ENCODE data around the gene SHOC1. TPM values are rescaled to one million over a fixed set of nuclear protein-coding genes. Genes with fewer than 3 reads are reported as not detected.

SHOC1 gene
- total RNA-seq (2022; extraction: Qiagen RNA extraction; ENCODE audit: low read depth) = 0.01 TPM in 1 of 5 replicates, not detected in the others

DNA sequence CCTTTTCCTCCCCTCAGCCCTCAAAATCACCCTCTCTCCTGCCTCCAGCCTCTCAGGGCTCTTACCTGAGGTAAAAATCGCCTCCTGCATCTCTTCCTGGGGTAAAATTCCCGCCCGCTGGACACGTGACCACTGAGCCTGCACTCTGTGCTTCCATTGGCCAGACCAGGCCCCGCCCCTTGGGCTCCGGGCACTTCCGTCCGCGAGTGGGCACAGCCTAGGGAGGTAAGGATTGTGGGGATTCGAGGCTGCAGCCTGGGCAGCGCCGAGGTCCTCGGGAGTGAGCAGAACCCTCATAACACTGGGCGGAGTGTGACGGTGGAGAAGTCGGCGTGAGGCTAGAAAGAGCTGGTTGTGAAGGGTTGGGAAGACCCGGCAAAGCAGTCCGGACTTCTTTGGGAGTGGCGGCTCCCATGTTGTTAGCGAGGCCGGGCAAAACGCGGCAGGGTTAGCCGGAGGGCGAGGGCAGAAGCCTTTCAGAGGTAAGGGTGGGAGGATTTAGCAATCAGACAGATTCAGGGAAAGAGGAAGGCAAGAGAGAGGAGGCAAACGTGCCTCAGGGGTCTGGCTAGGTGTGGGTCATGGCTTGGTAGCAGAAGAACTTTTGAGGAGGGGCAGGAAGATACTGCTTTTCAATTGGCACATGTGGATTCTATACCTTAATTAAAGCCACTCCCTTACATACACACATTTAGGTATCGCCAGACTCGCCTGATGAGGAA lies at the start of gene SHOC1:
Gene SHOC1 (minus strand): TSS at position 103 of the 722 bp plus-strand sequence. CDS start 3,519 bp downstream, outside the sequence.

Other genes starting within 250 kb of the SHOC1 start
- gene PTGR1, start 195.3 kb downstream of the SHOC1 start, total RNA-seq (2022; extraction: Qiagen RNA extraction; ENCODE audit: low read depth) = 362 to 407 TPM (median 392 TPM) in 5 replicates
- 10.4 to 13.0 TPM (median 11.0 TPM) in 5 replicates for gene DNAJC25, start 163.6 kb downstream of the SHOC1 start, total RNA-seq (2022; extraction: Qiagen RNA extraction; ENCODE audit: low read depth)
- gene GNG10, start 133.3 kb downstream of the SHOC1 start, total RNA-seq (2022; extraction: Qiagen RNA extraction; ENCODE audit: low read depth) = 43.9 to 72.0 TPM (median 67.2 TPM) in 5 replicates
- 16.3 to 22.7 TPM (median 17.8 TPM) in 5 replicates for gene UGCG, start 101.9 kb upstream of the SHOC1 start, total RNA-seq (2022; extraction: Qiagen RNA extraction; ENCODE audit: low read depth)

All from A549 treated with CpdA at 1 μM for 4 hours (cell line).